Activated naive CD4-positive, alpha-beta T cell treated with anti-CD3 and anti-CD28 coated beads, Interleukin-2, amount 50 U/mL, for 72 hours (primary cell): ENCODE results near the gene AKT1S1. TPM values are rescaled to one million over a fixed set of nuclear protein-coding genes. Genes with fewer than 3 reads are reported as not detected.

ENCODE experiments used
- ATAC-seq, 2 donors: fragments of 150-1000 bp; cut with Tn5 transposase; 2 replicates each; pipeline ENCODE4 v1.10.0; 2021; ENCODE audit warnings: mild to moderate bottlenecking in 2 of 2, moderate library complexity in 2 of 2
- DNase-seq, 2 donors: peaks; one replicate each; pipeline ENCODE4 v3.0.0; 2021 to 2022; ENCODE audit warnings: low spot score in 2 of 2
- H3K27ac Mint-ChIP-seq, 2 donors: one replicate each; pipeline ENCODE4 v1.8.0; 2022; ENCODE audit warnings: mild to moderate bottlenecking in 2 of 2, mixed read lengths in 2 of 2
- H3K36me3 Mint-ChIP-seq, 2 donors: one replicate each; pipeline ENCODE4 v1.8.0; 2022; ENCODE audit warnings: mixed read lengths in 2 of 2
- H3K9me3 Mint-ChIP-seq, 2 donors: one replicate each; pipeline ENCODE4 v1.8.0; 2022; ENCODE audit warnings: mixed read lengths in 2 of 2
- total RNA-seq, 2 donors: library from RNA; stranded (reverse); gene quantifications; one replicate each; pipeline ENCODE4 v1.2.3, GENCODE V29; 2022

The AKT1S1 gene
- total RNA-seq, 2 donors from 2014 or later: 16.9 to 34.4 TPM

DNA sequence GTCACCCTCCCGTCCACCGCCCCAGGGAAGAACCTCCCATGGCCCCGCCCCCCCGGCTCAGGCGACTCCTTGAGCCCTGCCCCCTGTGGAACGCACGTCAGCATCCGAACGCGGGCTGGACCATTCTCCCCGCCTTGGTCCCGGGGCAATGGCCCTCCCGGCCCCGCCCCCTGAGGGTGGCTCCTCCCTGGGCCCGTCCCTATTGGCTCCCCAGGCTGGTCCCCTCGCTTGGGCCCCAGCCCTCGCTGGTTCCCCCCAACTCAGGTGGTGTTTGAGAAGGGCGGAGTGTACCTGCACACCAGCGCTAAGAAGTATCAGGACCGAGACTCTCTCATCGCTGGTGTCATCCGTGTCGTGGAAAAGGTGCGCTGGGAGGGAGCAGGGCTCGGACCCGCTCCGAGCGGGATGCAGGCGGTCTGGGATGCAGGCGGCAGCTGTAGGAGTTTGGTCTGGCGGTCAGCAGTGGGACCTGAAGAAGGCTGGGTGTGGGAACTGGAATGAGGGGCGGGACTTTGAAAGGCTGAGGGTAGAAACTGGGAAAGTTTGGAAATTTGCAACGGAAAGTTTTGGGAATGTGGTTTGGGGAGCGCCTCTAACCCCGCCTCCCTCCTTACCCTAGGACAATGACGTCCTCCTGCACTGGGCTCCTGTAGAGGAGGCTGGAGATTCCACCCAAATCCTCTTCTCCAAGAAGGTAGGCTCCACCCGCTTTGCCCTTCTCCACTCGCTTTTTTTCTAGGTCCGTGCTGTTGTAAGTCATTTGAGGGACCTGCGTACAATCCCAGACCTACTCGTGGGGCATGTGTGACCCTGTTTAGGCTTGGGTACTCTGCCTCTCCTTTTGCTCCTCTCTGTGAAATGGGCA, 956 bp upstream of the AKT1S1 start:
- ATAC-seq: peak; percentile 77 to 82
- no peak overlapping the region for H3K27ac Mint-ChIP-seq
- peak; percentile 98 to 99 for DNase-seq

DNA sequence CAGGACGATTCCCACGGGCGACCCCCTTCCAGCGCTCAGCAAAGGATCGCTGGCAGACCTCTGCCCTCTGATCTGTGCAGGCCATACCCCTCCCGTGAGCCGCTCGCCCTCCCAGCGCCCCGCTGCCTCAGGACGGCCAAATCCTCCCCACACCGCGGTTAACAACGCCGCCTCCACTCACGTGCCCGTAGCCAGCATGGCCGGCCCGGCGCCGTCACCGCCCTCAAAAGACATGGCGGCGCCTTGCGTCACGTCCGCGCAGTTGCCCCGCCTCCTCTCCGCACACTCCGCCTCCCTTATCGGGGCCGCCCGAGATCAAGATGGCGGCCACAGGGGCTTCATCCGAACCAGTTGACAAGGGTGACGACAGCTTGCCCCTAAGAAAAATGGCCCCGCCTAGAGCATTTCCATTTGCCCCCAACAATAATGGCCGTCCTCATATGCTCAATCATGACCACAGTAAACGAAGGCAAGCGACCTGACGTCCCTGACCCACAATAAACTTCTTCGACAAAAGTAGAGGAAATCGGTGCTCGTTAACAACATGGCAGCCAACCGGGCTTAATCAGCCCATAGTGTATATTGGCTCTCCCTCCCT, 634 bp downstream of the AKT1S1 start:
- H3K36me3 Mint-ChIP-seq: peaks cover 0 to 13% of the 10 kb centered on the region in 2 donors
- peak; percentile 98 for DNase-seq
- peak; percentile 58 to 65 for ATAC-seq
- no peak overlapping the region for H3K27ac Mint-ChIP-seq
- no peaks in the 10 kb centered on the region for H3K9me3 Mint-ChIP-seq

More for the DNA sequence above, 956 bp upstream of the AKT1S1 start:
- H3K36me3 Mint-ChIP-seq: peaks cover 0 to 22% of the 10 kb centered on the region in 2 donors
- H3K9me3 Mint-ChIP-seq: no peaks in the 10 kb centered on the region

DNA sequence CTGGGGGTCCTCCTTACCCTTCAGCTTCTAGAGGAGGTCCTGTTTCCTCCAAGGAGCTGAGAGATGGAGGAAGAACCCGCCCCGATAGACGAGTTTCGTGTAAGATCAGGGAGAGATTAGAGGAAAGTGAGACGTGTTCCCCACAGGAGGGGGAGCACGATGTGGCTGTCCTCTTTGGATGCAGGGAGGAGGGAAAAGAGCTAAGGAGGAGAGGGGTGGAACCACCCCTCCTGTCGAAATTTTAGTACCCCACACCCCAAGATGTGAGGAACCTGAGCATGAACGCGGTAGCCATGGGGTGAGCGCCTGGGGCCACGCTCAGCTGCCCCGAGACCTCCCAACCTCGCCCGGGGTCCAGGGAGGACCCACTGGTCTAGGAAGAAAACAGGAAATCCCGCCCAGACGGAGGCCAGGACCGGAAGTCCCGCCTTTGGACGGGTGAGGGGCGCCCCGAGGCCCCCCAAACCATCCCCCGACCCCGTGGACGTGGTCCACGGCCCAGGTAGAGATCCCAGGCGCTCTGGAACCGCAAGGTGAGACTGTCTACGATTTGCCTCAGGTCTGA, 1.2 kb downstream of the AKT1S1 start:
- Mint-ChIP-seq H3K9me3 (no peaks in the 10 kb centered on the region), H3K27ac (no peak overlapping the region), H3K36me3 (peaks cover 0 to 10% of the 10 kb centered on the region in 2 donors)
- DNase-seq: peak in 1 of 2 donors; percentile 60
- ATAC-seq: no peak

DNA sequence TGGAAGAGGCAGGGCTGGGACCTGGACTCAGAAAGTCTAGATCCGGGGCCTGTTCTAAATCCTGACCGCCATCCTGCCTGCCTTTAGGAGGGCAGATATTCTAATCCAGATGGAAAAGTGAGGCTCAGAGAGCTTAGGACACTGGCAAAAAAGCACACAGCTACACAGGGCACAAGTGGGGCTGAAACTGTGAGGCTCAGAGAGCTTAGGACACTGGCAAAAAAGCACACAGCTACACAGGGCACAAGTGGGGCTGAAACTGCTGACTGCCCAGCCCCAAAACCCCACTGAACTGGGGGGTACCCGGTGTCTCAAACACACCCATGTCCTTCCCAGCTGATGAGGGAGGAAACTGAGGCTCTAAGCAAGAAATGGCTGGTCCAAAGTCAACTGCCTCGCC, 2.0 kb downstream of the AKT1S1 start:
- Mint-ChIP-seq H3K9me3 (no peaks in the 10 kb centered on the region), H3K36me3 (peaks cover 0 to 10% of the 10 kb centered on the region in 2 donors), H3K27ac (no peak overlapping the region)
- DNase-seq (no peak), ATAC-seq (no peak)

DNA sequence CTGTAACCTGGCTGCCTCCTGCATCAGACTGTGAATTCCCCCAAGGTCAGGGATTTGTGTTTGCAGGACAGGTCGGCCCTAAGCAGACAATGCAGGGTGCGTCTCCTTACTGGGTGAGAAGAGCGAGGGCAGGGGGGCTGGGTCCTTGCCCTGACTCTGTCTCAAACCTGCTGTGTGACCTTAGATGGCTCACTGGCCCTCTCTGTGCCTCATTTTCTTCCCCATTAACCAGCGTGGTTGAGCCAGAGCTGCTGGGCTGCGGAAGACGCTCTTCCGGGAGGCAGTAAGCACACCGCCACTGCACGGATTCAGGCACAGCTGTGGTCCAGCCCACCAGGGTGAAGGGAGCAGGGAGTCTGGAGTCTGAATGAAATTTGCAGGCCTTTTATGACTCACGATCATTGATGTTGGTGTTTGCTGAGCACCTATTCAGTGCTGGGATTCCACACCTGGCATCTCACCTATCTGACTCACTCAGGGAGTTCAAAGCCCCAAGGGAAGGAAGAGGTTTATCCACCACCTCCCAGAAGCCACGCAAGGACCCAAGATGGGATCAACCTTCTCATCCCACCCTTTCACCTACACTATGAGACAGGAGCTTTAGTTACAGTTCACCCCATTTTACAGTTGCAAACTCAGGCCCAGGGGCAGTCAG, 2.5 kb downstream of the AKT1S1 start:
- Mint-ChIP-seq H3K9me3 (no peaks in the 10 kb centered on the region), H3K27ac (no peak overlapping the region), H3K36me3 (peaks cover 0 to 10% of the 10 kb centered on the region in 2 donors)
- ATAC-seq: no peak
- DNase-seq: no peak

DNA sequence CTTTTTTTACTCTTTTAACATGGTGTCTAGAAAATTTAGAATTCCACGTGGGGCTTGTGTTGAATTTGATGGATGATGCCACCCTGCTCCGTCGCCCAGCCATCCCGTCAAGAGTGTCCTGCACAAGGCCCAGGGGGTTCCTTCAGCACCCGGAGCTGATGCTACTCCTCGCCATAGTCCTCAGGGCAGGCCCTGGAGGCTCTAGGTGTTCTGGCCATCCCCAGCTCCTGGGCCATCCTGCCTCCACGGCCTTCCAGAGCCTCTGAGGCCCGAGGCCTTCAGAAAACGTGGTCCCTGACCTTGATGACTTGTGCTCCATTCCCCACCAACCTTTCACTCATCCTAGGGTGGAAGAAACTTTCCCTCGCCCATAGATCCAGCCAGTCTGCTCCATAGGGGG, 3.3 kb downstream of the AKT1S1 start:
- Mint-ChIP-seq H3K27ac (no peak overlapping the region), H3K9me3 (no peaks in the 10 kb centered on the region), H3K36me3 (peaks cover 0 to 6% of the 10 kb centered on the region in 2 donors)
- no peak for DNase-seq
- ATAC-seq: no peak

DNA sequence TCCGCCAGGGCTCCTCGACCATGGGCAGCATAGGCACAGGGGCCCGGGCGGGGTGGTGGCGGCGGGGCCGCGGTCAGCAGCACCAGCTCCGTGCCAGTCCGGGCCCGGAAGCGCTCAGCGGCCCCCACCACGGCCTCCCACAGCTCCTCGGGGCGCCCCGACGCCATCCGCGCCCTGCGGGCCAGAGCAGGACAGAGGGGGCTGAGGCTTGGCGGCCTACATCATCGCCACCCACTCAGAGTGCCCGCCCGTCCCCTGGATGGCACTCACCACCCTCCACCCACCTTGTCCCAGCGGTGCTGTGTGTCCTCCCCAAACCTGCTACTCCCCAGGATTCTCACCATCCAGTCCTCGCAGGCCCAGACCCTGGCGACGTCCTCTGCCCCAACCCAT, 4.0 kb downstream of the AKT1S1 start:
- H3K9me3 Mint-ChIP-seq: no peaks in the 10 kb centered on the region
- H3K36me3 Mint-ChIP-seq: peaks cover 0 to 3% of the 10 kb centered on the region in 2 donors
- H3K27ac Mint-ChIP-seq: no peak overlapping the region
- ATAC-seq (no peak), DNase-seq (no peak)

DNA sequence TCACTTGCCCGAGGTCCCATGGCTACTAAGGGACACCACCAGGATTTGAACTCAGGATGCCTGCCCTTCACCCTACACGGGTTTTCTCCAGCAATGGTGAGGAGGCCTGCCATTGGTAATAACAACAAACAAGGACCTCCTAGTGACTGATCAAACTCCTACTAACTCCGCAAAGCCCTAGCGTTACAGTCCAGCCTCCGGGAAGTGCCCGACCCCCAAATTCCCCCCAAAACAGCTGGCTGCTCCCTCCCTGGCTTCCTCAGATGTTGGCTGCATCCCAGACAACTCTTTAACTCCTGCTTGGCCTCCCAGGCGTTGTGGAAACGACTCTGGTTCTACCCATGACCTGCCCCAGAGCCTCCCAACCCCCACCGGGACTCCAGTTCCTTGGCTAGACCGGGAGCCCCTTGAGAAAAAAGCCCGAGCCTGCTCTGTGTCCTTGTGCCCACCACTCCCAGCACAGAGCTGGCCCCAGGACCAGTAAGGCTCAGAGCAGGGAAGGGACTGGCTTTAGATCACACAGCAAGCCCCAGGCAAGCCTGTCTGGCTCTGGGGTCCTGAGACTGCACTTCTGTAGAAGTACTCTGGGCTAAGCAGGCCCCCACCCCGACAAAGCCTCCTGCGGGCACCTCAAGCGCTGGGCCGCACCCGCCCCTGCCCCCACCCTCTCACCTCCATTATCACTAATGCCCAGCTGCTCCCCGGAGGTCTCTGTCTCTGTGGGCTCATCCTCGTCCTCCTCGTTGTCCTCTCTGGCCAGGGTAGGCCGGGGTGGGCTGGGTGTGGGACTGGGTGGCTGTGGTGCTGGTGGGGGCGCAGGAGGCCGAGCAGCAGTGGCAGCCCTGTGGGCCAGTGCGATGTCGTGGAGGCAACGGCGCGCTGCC, 4.7 kb downstream of the AKT1S1 start:
- ATAC-seq (no peak), DNase-seq (no peak)
- peak overlapping the region in 1 of 2 donors; percentile 52 for H3K27ac Mint-ChIP-seq
- H3K9me3 Mint-ChIP-seq: no peaks in the 10 kb centered on the region
- no peaks in the 10 kb centered on the region for H3K36me3 Mint-ChIP-seq

DNA sequence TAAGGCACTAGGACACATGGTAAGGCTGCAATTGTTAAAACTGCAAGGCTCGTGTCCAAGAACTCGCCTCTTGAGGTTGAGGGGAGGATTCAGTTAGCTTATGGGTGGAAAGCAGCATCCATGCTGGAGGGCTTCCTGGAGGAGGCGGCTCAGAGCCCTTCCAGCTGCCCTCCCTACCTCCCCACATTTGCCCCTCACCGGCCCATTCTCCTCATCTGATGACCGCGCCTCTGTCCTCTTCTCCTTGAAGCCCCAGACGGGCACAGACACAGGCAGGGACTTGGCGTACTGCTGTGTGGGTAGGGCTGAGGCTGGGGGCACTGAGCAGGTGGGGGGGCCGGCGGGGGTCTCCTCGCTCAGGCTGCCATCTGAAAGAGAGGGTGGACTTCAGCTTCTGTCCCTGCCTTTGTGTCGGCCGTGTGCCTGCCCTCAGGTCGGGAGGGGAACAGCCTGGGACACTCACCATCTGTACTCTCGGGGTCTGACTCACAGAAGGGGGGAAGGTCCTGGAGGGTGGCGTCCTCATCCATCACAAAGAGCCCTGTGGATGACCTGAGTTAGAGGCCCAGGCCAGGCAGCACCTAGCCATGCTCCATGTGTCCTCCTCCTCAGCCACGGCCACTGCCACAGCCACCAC, 5.7 kb downstream of the AKT1S1 start:
- DNase-seq: no peak
- H3K27ac Mint-ChIP-seq: peak overlapping the region in 1 of 2 donors; percentile 52
- no peak for ATAC-seq
- no peaks in the 10 kb centered on the region for H3K9me3 Mint-ChIP-seq
- H3K36me3 Mint-ChIP-seq: peaks cover 6 to 7% of the 10 kb centered on the region in 2 donors

DNA sequence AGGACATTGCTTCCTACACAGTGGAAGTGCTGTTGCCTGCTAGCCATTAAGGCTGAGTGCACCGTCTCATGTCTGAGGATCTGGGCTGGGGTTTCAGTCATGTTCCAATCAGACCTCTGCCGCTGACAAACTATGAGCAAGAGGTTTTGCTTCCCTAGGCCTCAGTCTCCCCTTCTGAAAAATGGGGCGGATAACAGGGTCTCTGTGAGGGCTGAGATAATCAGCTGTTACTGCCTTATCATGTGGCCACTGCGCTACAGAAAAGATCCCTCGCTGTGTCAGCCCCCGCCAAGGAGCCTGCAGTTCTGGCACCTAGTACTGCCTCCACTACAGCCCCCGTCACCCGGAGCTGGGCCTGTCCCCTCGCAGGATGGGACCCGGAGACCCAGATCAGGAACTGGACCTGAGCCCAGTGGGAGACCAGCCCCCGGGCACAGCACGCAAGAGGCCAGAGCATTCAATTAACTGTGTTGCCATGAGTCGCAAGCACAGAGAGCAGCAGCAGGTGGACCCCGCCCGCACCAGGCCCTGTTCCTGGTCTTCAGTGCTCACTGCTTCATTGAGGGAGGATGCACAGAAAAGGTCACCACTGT, 6.8 kb downstream of the AKT1S1 start:
- Mint-ChIP-seq H3K9me3 (no peaks in the 10 kb centered on the region), H3K27ac (peak overlapping the region in 1 of 2 donors; percentile 95), H3K36me3 (peaks cover 11 to 16% of the 10 kb centered on the region in 2 donors)
- DNase-seq: no peak
- no peak for ATAC-seq

DNA sequence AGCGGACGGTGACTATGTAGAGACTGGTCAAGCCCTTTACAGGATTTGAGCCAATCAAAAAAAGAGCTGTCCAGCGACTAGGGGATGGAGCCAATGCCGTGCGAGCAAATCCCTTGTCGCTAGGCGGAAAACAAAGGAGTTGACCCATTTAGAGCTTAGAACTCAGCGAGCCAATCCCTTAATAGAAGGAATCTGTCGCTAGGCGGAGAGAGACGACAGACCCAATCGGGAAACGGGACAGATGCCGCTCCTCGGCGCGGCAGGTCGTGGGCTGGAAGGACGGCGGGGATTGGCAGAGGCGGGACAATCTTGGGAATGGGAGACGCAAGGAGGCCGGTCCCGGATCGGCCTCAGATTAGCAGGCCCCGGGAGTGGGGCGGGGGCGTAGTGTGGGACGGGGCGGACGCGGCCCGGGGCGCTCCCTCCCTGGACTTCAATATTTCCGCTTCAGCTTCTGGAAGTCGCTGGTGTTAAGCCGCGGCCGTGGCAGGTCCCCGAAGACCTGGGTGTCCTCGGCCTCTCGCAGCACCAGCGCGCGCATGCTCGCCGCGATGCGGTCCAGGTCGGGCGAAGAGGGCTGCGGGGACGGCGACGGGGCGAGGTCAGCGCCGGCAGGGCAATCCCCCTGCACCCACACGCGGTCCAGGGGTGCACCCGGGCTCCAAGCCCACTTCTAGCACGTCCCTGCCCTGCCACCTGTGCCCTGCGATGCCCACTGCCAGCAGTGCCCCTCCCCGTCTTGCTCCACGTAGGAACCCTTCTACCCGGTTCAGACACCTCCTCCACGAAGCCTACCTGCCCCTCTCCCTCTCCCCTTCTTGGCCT, 7.5 kb downstream of the AKT1S1 start:
- peaks cover 18 to 22% of the 10 kb centered on the region in 2 donors for H3K36me3 Mint-ChIP-seq
- ATAC-seq: peak; percentile 77 to 82

DNA sequence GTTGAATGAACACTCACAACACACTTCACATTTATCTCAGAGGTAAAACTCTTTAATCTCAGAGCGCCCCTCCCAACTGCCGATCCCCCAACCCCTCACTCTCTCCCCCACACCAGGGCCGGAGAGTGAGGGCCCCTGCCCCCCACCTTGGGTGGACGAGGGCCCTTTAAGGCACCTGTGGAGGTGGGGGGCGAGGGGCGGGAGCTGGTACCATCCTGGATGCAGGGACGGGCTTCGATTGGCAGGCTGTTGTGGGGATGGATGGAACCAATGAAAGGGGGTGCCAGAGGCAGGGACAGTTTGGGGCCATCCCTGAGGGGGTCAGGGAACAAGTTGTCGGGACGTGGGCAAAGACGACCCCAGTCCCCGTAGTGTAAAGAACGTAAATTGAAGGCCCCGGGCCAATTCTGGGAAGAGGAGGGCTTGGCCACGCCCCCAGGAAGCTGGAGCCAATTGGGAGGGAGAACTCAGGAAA, 8.1 kb downstream of the AKT1S1 start:
- Mint-ChIP-seq H3K9me3 (no peaks in the 10 kb centered on the region), H3K36me3 (peaks cover 21 to 25% of the 10 kb centered on the region in 2 donors), H3K27ac (no peak overlapping the region)
- DNase-seq (no peak), ATAC-seq (peak; percentile 0 to 10)

More for the DNA sequence above, 7.5 kb downstream of the AKT1S1 start:
- Mint-ChIP-seq H3K27ac (peak overlapping the region in 1 of 2 donors; percentile 95), H3K9me3 (no peaks in the 10 kb centered on the region)
- DNase-seq: peak; percentile 93 to 95

DNA sequence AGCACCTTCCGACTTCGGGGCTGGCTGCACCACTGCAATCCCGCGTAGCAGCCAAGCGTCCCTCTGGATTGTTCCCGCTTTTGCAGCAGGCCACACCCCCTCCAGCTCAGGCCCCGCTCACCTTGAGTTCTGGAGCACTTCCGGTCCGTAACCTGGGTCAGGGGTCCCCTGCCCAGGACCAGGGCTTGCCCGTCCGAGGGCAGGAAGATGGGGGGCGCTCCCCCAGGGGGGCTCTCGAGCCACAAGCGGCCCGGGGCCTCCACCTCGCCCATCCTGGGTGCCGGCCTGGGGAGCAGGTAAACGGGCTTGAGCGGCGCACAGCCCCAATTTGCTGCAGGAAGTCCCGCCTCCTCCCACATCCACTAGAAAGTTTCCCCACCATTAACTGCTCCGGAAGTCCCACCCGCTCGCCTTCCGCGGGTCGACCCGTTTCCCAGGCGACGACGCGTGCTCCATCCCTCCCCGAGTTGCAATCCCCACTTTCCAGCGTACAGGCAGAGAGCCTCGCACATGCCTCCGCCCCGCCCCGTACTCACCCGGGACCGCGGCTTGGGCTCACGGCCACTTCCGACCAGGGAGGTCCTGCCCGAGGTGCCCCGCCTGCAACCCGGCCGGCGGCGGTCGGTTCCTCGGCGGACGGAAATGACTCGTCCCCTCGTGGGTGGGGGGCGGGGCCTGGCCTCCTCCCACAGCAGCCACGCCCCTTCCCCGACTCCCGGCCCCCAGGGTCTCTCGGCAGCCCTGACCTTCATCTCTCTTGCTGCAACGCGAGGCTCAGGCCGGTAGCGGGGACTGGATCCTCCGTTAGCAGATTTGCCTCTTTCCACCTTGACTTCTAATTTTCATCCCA, 10.0 kb downstream of the AKT1S1 start, which contains the start of gene PNKP:
TSS of gene PNKP (minus strand) at position 644 of the 850 bp plus-strand sequence. CDS start at position 272, 372 bp downstream.
- DNase-seq (peak; percentile 88 to 95), ATAC-seq (peak; percentile 54 to 63)
- Mint-ChIP-seq H3K36me3 (peaks cover 21 to 25% of the 10 kb centered on the region in 2 donors), H3K9me3 (no peaks in the 10 kb centered on the region), H3K27ac (peak within 1 kb of the TSS in 1 of 2 donors; percentile 98)
